ENCODE results near the gene MCC. TPM values are rescaled to one million over a fixed set of nuclear protein-coding genes. Genes with fewer than 3 reads are reported as not detected.

The MCC gene
- total and polyA plus RNA-seq, 9 donors, result 29.8 to 262 (median 108) TPM

- Histone ChIP-seq H3K36me3 (no peaks in the 10 kb centered on the region), H3K27ac (no peak overlapping the region), H3K27me3 (no peaks in the 10 kb centered on the region), H3K4me1 (ENCODE audit: insufficient read depth) (peaks cover 24% of the 10 kb centered on the region), H3K4me3 (no peak overlapping the region), H3K9me3 (no peaks in the 10 kb centered on the region)
- TF ChIP-seq CTCF (IDR thresholded peaks at IDR 0.05), result no peak
- no peak for TF ChIP-seq POLR2A (IDR thresholded peaks at IDR 0.05)
- TF ChIP-seq EP300 (IDR thresholded peaks at IDR 0.05), result no peak
- intact Hi-C loops (cut with DNase I), result no loop called here
- no peak for DNase-seq
- 97 to 98% (median 97%) methylated on average over 7 of the region's 7 CpGs for WGBS, 3 donors
Measured at GRCh38 chr5:113114559-113114958, 373.7 kb downstream of the MCC start.

GRCh38 chr5:113112435-113112834 lies 375.8 kb downstream of the MCC start:
- peak in 1 of 5 donors; percentile 50 for DNase-seq
- TF ChIP-seq POLR2A (IDR thresholded peaks at IDR 0.05), result no peak
- TF ChIP-seq CTCF (IDR thresholded peaks at IDR 0.05), result no peak
- no peak for TF ChIP-seq EP300 (IDR thresholded peaks at IDR 0.05)
- Histone ChIP-seq H3K36me3 (no peaks in the 10 kb centered on the region), H3K4me1 (ENCODE audit: insufficient read depth) (peaks cover 10% of the 10 kb centered on the region), H3K4me3 (no peak overlapping the region), H3K27me3 (no peaks in the 10 kb centered on the region), H3K27ac (no peak overlapping the region), H3K9me3 (no peaks in the 10 kb centered on the region)
- intact Hi-C loops (cut with DNase I), result no loop called here
- WGBS, 3 donors, result 63 to 67% (median 67%) methylated on average over 3 of the region's 3 CpGs

- Histone ChIP-seq H3K27ac (peak overlapping the region in 1 of 2 donors; percentile 31), H3K27me3 (no peaks in the 10 kb centered on the region), H3K36me3 (no peaks in the 10 kb centered on the region), H3K4me1 (ENCODE audit: insufficient read depth) (peaks cover 10% of the 10 kb centered on the region), H3K9me3 (no peaks in the 10 kb centered on the region), H3K4me3 (no peak overlapping the region)
- TF ChIP-seq EP300 (IDR thresholded peaks at IDR 0.05) (no peak), POLR2A (IDR thresholded peaks at IDR 0.05) (no peak), CTCF (IDR thresholded peaks at IDR 0.05) (no peak)
- intact Hi-C loops (cut with DNase I), result no loop called here
- WGBS, 3 donors, result 27 to 35% (median 28%) methylated on average over 6 of the region's 6 CpGs
- DNase-seq, result peak in 1 of 5 donors; percentile 27
Measured at GRCh38 chr5:113110117-113110516, 378.1 kb downstream of the MCC start.

- DNase-seq, result no peak
- Histone ChIP-seq H3K27me3 (no peaks in the 10 kb centered on the region), H3K9me3 (no peaks in the 10 kb centered on the region), H3K4me3 (no peak overlapping the region), H3K27ac (no peak overlapping the region), H3K4me1 (ENCODE audit: insufficient read depth) (peaks cover 10% of the 10 kb centered on the region), H3K36me3 (no peaks in the 10 kb centered on the region)
- no peak for TF ChIP-seq EP300 (IDR thresholded peaks at IDR 0.05)
- no peak for TF ChIP-seq CTCF (IDR thresholded peaks at IDR 0.05)
- intact Hi-C loops (cut with DNase I), result no loop called here
- WGBS, 3 donors, result 64 to 79% (median 68%) methylated on average over 5 of the region's 5 CpGs
Measured at GRCh38 chr5:113109344-113109743, 378.9 kb downstream of the MCC start.

All from ovary (tissue), 9 donors.